ENCODE measurements around the gene MANBA.

Gene MANBA

GRCh38 chr4:102780476-102781144 is 19.8 kb upstream of the MANBA start:
- no peak for TF ChIP-seq EP300 (IDR thresholded peaks at IDR 0.05; ENCODE audit: borderline replicate concordance)
- no peak for TF ChIP-seq TEAD4 (IDR thresholded peaks at IDR 0.05)
- no peak for TF ChIP-seq YY1 (IDR thresholded peaks at IDR 0.05; ENCODE audit: low read depth)
- TF ChIP-seq CEBPB (IDR thresholded peaks at IDR 0.05), result no peak
- no peak for TF ChIP-seq FOXM1 (IDR thresholded peaks at IDR 0.05; ENCODE audit: borderline replicate concordance, low read depth)
- TF ChIP-seq ZBTB7A (IDR thresholded peaks at IDR 0.05; ENCODE audit: low read depth), result no peak
- TF ChIP-seq TCF12 (IDR thresholded peaks at IDR 0.05; ENCODE audit: low read depth), result no peak
- TF ChIP-seq EGR1 (IDR thresholded peaks at IDR 0.05), result no peak
- TF ChIP-seq RAD21 (IDR thresholded peaks at IDR 0.05; ENCODE audit: low read depth), result no peak

- TF ChIP-seq CREB1 (IDR thresholded peaks at IDR 0.05; ENCODE audit: low read depth), result no peak
Observed at GRCh38 chr4:102779204-102779603, 18.4 kb upstream of the MANBA start.

- no peak for TF ChIP-seq EGR1 (IDR thresholded peaks at IDR 0.05)
- TF ChIP-seq CREB1 (IDR thresholded peaks at IDR 0.05; ENCODE audit: low read depth), result no peak
- no peak for TF ChIP-seq TEAD4 (IDR thresholded peaks at IDR 0.05)
- no peak for TF ChIP-seq USF1 (IDR thresholded peaks at IDR 0.05)
Observed at GRCh38 chr4:102778720-102779119, 18.0 kb upstream of the MANBA start.

- TF ChIP-seq MAX (IDR thresholded peaks at IDR 0.05) (no peak), REST (IDR thresholded peaks at IDR 0.05; ENCODE audit: low read depth) (no peak), NFIC (IDR thresholded peaks at IDR 0.05) (no peak), TEAD4 (IDR thresholded peaks at IDR 0.05) (no peak), YY1 (IDR thresholded peaks at IDR 0.05; ENCODE audit: low read depth) (no peak), EP300 (IDR thresholded peaks at IDR 0.05; ENCODE audit: borderline replicate concordance) (no peak), CEBPB (IDR thresholded peaks at IDR 0.05) (no peak), TCF12 (IDR thresholded peaks at IDR 0.05; ENCODE audit: low read depth) (no peak), RAD21 (IDR thresholded peaks at IDR 0.05; ENCODE audit: low read depth) (no peak), EGR1 (IDR thresholded peaks at IDR 0.05) (no peak), CREB1 (IDR thresholded peaks at IDR 0.05; ENCODE audit: low read depth) (no peak), ZBTB7A (IDR thresholded peaks at IDR 0.05; ENCODE audit: low read depth) (no peak)
Observed at GRCh38 chr4:102775805-102776204, 15.0 kb upstream of the MANBA start.

- TF ChIP-seq CEBPB (IDR thresholded peaks at IDR 0.05) (no peak), TAF1 (IDR thresholded peaks at IDR 0.05; ENCODE audit: low read depth) (no peak), REST (IDR thresholded peaks at IDR 0.05; ENCODE audit: low read depth) (no peak), MAX (IDR thresholded peaks at IDR 0.05) (no peak), USF1 (IDR thresholded peaks at IDR 0.05) (no peak), RAD21 (IDR thresholded peaks at IDR 0.05; ENCODE audit: low read depth) (no peak), FOXM1 (IDR thresholded peaks at IDR 0.05; ENCODE audit: borderline replicate concordance, low read depth) (no peak), YY1 (IDR thresholded peaks at IDR 0.05; ENCODE audit: low read depth) (no peak), EGR1 (IDR thresholded peaks at IDR 0.05) (no peak), TEAD4 (IDR thresholded peaks at IDR 0.05) (no peak), EP300 (IDR thresholded peaks at IDR 0.05; ENCODE audit: borderline replicate concordance) (no peak), TCF12 (IDR thresholded peaks at IDR 0.05; ENCODE audit: low read depth) (no peak), CREB1 (IDR thresholded peaks at IDR 0.05; ENCODE audit: low read depth) (no peak), ZBTB7A (IDR thresholded peaks at IDR 0.05; ENCODE audit: low read depth) (no peak)
Observed at GRCh38 chr4:102774254-102774653, 13.5 kb upstream of the MANBA start.

GRCh38 chr4:102772738-102773340 is 12.1 kb upstream of the MANBA start:
- TF ChIP-seq ZBTB7A (IDR thresholded peaks at IDR 0.05; ENCODE audit: low read depth), result no peak
